Ishikawa (cell line): ENCODE data around the gene SEMA6A.

Experiments
- CEBPB ChIP-seq: IDR thresholded peaks from 2 replicates; pipeline ENCODE4 v1.6.1; 2012
- CREB1 ChIP-seq: IDR thresholded peaks from 2 replicates; pipeline ENCODE4 v1.6.1; 2012; ENCODE audit warnings: low read depth
- EGR1 ChIP-seq: IDR thresholded peaks from 2 replicates; pipeline ENCODE4 v1.6.1; 2012
- EP300 ChIP-seq: IDR thresholded peaks from 2 replicates; pipeline ENCODE4 v1.6.1; 2012; ENCODE audit warnings: borderline replicate concordance
- FOXM1 ChIP-seq: IDR thresholded peaks from 2 replicates; pipeline ENCODE4 v1.6.1; 2012; ENCODE audit warnings: low read depth, borderline replicate concordance
- NFIC ChIP-seq: IDR thresholded peaks from 2 replicates; pipeline ENCODE4 v1.6.1; 2012
- RAD21 ChIP-seq: IDR thresholded peaks from 2 replicates; pipeline ENCODE4 v1.6.1; 2012; ENCODE audit warnings: low read depth
- TAF1 ChIP-seq: IDR thresholded peaks from 2 replicates; pipeline ENCODE4 v1.6.1; 2012; ENCODE audit warnings: low read depth, mild to moderate bottlenecking
- TCF12 ChIP-seq: IDR thresholded peaks from 2 replicates; pipeline ENCODE4 v1.6.1; 2012; ENCODE audit warnings: low read depth
- TEAD4 ChIP-seq: IDR thresholded peaks from 2 replicates; pipeline ENCODE4 v1.6.1; 2012
- YY1 ChIP-seq: IDR thresholded peaks from 2 replicates; pipeline ENCODE4 v1.6.1; 2012; ENCODE audit warnings: low read depth
- ZBTB7A ChIP-seq: IDR thresholded peaks from 2 replicates; pipeline ENCODE4 v1.6.1; 2012; ENCODE audit warnings: low read depth
- TF ChIP-seq, protein P1 (sequence below): IDR thresholded peaks from 2 replicates; pipeline ENCODE4 v1.6.1; 2012; ENCODE audit warnings: low read depth, mild to moderate bottlenecking
- TF ChIP-seq, protein P2 (sequence below): IDR thresholded peaks from 2 replicates; pipeline ENCODE4 v1.6.1; 2012
- TF ChIP-seq, protein P3 (sequence below): IDR thresholded peaks from 2 replicates; pipeline ENCODE4 v1.6.1; 2012

Gene SEMA6A

DNA sequence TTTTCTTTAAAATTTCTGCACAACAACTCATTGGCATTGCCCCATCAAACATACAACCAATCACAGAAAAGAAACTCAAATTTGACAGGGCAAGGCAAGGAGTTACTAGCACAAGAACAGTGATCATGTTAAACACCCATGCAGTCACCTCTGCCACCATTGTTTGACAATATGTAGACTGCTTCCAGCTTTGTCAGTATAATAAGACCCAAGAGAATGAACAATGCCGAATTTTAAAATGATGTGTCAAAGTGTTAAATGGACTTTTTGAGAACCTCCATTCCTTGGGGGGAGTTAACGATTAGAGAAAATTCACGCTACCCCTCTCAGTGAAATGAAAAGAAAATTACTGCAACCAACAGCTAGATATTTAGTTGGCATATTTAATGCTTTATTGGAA, 109.2 kb downstream of the SEMA6A start:
- TF ChIP-seq EGR1 = no peak
- TF ChIP-seq RAD21 = no peak
- TF ChIP-seq, protein P1, sequence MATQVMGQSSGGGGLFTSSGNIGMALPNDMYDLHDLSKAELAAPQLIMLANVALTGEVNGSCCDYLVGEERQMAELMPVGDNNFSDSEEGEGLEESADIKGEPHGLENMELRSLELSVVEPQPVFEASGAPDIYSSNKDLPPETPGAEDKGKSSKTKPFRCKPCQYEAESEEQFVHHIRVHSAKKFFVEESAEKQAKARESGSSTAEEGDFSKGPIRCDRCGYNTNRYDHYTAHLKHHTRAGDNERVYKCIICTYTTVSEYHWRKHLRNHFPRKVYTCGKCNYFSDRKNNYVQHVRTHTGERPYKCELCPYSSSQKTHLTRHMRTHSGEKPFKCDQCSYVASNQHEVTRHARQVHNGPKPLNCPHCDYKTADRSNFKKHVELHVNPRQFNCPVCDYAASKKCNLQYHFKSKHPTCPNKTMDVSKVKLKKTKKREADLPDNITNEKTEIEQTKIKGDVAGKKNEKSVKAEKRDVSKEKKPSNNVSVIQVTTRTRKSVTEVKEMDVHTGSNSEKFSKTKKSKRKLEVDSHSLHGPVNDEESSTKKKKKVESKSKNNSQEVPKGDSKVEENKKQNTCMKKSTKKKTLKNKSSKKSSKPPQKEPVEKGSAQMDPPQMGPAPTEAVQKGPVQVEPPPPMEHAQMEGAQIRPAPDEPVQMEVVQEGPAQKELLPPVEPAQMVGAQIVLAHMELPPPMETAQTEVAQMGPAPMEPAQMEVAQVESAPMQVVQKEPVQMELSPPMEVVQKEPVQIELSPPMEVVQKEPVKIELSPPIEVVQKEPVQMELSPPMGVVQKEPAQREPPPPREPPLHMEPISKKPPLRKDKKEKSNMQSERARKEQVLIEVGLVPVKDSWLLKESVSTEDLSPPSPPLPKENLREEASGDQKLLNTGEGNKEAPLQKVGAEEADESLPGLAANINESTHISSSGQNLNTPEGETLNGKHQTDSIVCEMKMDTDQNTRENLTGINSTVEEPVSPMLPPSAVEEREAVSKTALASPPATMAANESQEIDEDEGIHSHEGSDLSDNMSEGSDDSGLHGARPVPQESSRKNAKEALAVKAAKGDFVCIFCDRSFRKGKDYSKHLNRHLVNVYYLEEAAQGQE = no peak
- no peak for TF ChIP-seq NFIC
- TF ChIP-seq CREB1 = no peak
- TF ChIP-seq ZBTB7A = no peak
- TF ChIP-seq TAF1 = no peak
- TF ChIP-seq YY1 = no peak
- TF ChIP-seq, protein P2, sequence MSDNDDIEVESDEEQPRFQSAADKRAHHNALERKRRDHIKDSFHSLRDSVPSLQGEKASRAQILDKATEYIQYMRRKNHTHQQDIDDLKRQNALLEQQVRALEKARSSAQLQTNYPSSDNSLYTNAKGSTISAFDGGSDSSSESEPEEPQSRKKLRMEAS = no peak
- TF ChIP-seq CEBPB = no peak
- no peak for TF ChIP-seq TCF12
- TF ChIP-seq FOXM1 = no peak
- TF ChIP-seq, protein P3, sequence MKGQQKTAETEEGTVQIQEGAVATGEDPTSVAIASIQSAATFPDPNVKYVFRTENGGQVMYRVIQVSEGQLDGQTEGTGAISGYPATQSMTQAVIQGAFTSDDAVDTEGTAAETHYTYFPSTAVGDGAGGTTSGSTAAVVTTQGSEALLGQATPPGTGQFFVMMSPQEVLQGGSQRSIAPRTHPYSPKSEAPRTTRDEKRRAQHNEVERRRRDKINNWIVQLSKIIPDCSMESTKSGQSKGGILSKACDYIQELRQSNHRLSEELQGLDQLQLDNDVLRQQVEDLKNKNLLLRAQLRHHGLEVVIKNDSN = no peak

DNA sequence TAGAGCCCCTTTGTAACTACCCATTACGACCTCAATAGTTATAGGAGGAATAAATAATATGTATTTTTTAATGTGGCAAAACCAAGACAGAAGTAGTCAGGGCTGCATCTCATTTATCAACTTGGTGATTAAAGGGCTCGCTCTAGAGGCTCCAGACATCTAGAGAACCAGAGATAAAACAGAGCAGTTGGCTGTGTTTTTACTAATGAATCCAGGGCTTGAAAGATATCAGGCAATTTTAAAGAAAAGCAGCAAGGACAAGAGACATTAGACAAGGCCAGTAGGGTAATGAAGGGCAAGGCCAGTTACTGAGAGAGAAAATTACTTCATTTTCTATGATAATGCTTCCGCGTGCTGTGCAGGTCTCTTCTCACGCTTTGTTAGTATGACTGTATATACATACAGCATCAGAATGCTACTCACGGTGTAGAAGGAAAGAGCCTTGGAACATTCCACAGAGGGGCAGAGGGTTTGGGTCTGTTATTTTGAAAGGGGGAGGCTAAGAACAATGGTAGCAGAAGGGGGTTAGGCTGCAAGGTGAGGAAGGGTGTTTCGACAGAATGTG, 110.4 kb downstream of the SEMA6A start:
- no peak for TF ChIP-seq RAD21
- TF ChIP-seq, protein P1 = no peak

DNA sequence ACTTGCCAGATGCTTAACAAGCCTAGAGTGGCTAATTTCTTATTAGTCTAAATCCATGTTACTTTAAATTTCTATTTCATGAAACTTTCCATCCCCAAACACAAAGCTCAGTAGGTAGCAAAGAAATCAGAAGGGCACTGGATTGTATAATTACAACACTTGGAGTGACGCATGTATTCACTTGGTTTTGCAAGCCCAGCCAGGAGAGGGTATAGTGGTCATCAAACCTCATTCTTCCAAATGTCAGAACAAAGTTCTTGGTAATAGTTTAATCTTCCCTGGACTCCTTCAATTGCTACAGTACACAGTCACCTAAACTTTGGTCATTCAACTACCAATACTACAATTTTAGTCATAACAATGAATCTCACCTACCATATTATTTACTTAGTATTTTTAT, 112.1 kb downstream of the SEMA6A start:
- no peak for TF ChIP-seq EP300

DNA sequence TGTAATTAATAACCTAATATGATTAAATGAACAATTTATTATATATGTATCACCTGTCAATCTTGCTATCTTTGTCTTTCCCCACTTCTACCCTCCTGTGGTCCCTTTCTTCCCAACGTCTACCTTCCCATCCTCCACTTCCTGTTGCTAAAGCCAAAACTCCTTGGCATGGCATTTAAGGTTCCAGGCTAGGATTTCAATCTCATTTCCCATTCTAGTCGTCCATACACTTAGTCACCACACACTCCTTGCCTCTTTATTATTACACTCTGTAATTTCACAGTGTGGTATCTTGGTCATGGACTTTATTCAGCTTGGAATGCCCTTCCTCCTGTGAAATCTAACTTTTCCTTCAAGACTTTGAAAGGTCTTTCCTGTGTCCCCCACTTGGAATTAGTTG, 115.3 kb downstream of the SEMA6A start:
- TF ChIP-seq EP300 (no peak), EGR1 (no peak), TCF12 (no peak), YY1 (no peak), CEBPB (no peak), TEAD4 (no peak), NFIC (no peak), FOXM1 (no peak), ZBTB7A (no peak), TAF1 (no peak), CREB1 (no peak), RAD21 (no peak)
- TF ChIP-seq, protein P2 = no peak
- TF ChIP-seq, protein P3 = no peak
- TF ChIP-seq, protein P1 = no peak

DNA sequence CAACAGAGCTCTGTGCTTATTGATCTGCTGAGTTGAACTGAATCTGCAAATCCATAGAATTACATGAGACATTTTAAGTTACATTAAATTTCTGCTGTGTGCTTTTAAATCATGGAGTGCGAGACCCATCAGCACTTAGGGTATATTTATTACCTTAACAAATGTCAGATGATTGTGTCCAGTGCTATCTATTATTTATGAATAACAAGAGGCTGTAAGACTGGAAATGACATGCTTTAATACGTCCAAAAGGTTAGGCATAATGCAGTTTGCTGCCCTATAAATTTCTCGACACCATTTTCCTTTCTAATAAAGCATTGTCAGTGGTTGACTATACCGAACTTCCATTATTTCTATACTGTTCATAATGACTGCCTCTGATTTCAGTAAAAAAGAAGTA, 117.6 kb downstream of the SEMA6A start:
- no peak for TF ChIP-seq CREB1
- TF ChIP-seq, protein P3 = no peak
- TF ChIP-seq TAF1 = no peak
- TF ChIP-seq EP300 = no peak
- no peak for TF ChIP-seq RAD21
- TF ChIP-seq, protein P1 = no peak
- no peak for TF ChIP-seq NFIC
- no peak for TF ChIP-seq CEBPB
- TF ChIP-seq FOXM1 = no peak
- TF ChIP-seq, protein P2 = no peak
- TF ChIP-seq TCF12 = no peak
- no peak for TF ChIP-seq ZBTB7A
- no peak for TF ChIP-seq YY1
- no peak for TF ChIP-seq TEAD4
- no peak for TF ChIP-seq EGR1
